ENCODE measurements around the gene HSPA1L. TPM values are rescaled to one million over a fixed set of nuclear protein-coding genes. Genes with fewer than 3 reads are reported as not detected.
"Not testable (repeated sequence)": the region's sequence is repeated elsewhere in the genome, so short reads cannot be mapped to it uniquely, and the experiment has no call there.

HSPA1L gene
- total and polyA plus RNA-seq, 2 donors (not counting 1 experiment from before 2014, with no cell fraction given) = 0.81 to 2.0 TPM

DNA sequence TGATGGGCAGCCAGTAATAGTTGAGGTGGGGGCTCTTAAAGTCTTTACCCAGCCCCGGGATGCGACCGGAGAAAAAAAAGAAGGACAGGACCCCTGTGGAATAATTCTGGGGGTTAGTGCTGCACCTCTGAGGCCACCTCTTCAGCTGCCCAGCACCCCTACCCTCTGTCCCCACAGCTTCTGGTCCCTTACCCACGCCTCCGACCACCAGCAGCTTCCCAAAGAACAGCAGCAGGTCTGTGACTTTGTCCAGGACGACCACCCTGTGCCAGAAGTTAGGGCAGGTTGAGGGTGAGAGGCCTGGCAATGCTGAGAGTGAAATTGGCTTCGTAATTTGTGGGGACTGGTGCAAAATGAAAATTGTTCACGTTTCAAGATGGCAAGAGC, 49.7 kb upstream of the HSPA1L start:
- H3K36me3 ChIP-seq (replicated peaks in 1 of 2; ENCODE audit: control extremely low read depth in 1 of 2, control insufficient read depth in 1 of 2, extremely low read depth in 1 of 2, insufficient read depth in 2 of 2, low read length in 1 of 2) = peaks cover 0 to 4% of the 10 kb centered on the region in 2 experiments
- H3K4me1 ChIP-seq (ENCODE audit: control insufficient read depth in 2 of 2, insufficient read depth in 2 of 2, low read length in 2 of 2) = peaks cover 18 to 23% of the 10 kb centered on the region in 2 donors
- no peaks in the 10 kb centered on the region for H3K9me3 ChIP-seq (ENCODE audit: control extremely low read depth in 1 of 3, control insufficient read depth in 2 of 3, insufficient read depth in 1 of 3, low read length in 2 of 3)
- peaks cover 17% of the 10 kb centered on the region for H3K79me2 ChIP-seq (ENCODE audit: control insufficient read depth, insufficient read depth, low read length)
- H3K9ac ChIP-seq (ENCODE audit: low read length) = no peak overlapping the region
- Mint-ChIP-seq H3K27me3 (no peaks in the 10 kb centered on the region), H3K27ac (no peak overlapping the region), H3K4me3 (peak overlapping the region; percentile 30), H3K9me3 (ENCODE audit: insufficient read depth) (no peaks in the 10 kb centered on the region), H3K4me1 (peaks cover 24% of the 10 kb centered on the region)
- ATAC-seq (ENCODE audit: low read depth) (no peak), DNase-seq (no peak)
- TF ChIP-seq, protein P1, sequence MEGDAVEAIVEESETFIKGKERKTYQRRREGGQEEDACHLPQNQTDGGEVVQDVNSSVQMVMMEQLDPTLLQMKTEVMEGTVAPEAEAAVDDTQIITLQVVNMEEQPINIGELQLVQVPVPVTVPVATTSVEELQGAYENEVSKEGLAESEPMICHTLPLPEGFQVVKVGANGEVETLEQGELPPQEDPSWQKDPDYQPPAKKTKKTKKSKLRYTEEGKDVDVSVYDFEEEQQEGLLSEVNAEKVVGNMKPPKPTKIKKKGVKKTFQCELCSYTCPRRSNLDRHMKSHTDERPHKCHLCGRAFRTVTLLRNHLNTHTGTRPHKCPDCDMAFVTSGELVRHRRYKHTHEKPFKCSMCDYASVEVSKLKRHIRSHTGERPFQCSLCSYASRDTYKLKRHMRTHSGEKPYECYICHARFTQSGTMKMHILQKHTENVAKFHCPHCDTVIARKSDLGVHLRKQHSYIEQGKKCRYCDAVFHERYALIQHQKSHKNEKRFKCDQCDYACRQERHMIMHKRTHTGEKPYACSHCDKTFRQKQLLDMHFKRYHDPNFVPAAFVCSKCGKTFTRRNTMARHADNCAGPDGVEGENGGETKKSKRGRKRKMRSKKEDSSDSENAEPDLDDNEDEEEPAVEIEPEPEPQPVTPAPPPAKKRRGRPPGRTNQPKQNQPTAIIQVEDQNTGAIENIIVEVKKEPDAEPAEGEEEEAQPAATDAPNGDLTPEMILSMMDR (IDR thresholded peaks at IDR 0.05) = no peak
- no peak for TF ChIP-seq EZH2 (IDR thresholded peaks at IDR 0.05; ENCODE audit: borderline replicate concordance, insufficient read depth, low read depth, low read length, poor library complexity, severe bottlenecking)
- H2AFZ ChIP-seq (ENCODE audit: insufficient read depth, low read depth, low read length, poor library complexity, severe bottlenecking) = no peak overlapping the region
- H3K27ac ChIP-seq (ENCODE audit: low read length in 2 of 2) = no peak overlapping the region
- POLR2A ChIA-PET = interaction anchor here (0.5 to 0.6 kb wide), 3 partner anchors 9 to 201 kb away, joined by 3 read pairs; no protein-coding TSS in a partner anchor
- H4K20me1 ChIP-seq (ENCODE audit: control insufficient read depth, insufficient read depth, low read length, poor library complexity, severe bottlenecking) = no peaks in the 10 kb centered on the region
- intact Hi-C loops (cut with micrococcal nuclease) = loop anchor here (1.0 to 10.0 kb wide), 4 partner anchors 48 to 370 kb away; partner anchors contain the start of genes HSPA1A, HSPA1L, MICB and VARS1
- no peaks in the 10 kb centered on the region for H3K27me3 ChIP-seq (replicated peaks in 1 of 4; ENCODE audit: control extremely low read depth in 1 of 4, control insufficient read depth in 3 of 4, insufficient read depth in 4 of 4, low read length in 3 of 4)
- no peak overlapping the region for H3K4me2 ChIP-seq (replicated peaks; ENCODE audit: low read depth, low read length, poor library complexity, severe bottlenecking)
- 96% methylated on average over 4 of the region's 8 CpGs for WGBS (ENCODE audit: insufficient coverage)
- no peak overlapping the region for H3K4me3 ChIP-seq (ENCODE audit: control extremely low read depth in 1 of 5, extremely low read depth in 1 of 5, insufficient read depth in 1 of 5, low read depth in 2 of 5, low read length in 4 of 5)
- CTCF ChIA-PET = interaction anchor here (0.8 to 3.0 kb wide), 5 partner anchors 24 to 319 kb away, joined by 3 to 11 read pairs (median 8); partner anchors contain the start of genes ATP6V1G2 and MSH5

DNA sequence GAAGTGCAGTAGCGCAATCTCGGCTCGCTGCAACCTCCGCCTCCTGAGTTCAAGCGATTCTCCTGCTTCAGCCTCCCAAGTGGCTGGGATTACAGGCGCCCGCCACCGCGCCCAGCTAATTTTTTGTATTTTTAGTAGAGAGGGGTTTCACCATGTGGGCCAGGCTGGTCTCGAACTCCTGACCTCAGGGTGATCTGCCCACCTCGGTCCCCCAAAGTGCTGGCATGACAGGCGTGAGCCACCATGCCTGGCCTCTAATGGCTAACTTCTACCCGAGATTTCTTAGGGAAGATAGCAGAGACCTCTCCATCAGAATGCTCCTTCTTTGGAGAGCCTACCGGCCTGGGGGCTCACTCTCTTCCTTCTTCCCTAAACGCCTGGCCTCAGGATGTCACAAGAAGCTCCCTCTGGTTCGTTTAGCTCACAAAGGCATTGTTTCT, 49.1 kb upstream of the HSPA1L start:
- peaks cover 17% of the 10 kb centered on the region for H3K79me2 ChIP-seq (ENCODE audit: control insufficient read depth, insufficient read depth, low read length)
- peaks cover 24% of the 10 kb centered on the region for H3K4me1 Mint-ChIP-seq
- not testable (repeated sequence) for H4K20me1 ChIP-seq (ENCODE audit: control insufficient read depth, insufficient read depth, low read length, poor library complexity, severe bottlenecking); H3K27ac ChIP-seq (ENCODE audit: low read length in 2 of 2); H3K9me3 Mint-ChIP-seq (ENCODE audit: insufficient read depth); ATAC-seq (ENCODE audit: low read depth); H3K27me3 Mint-ChIP-seq; H3K27me3 ChIP-seq (replicated peaks in 1 of 4; ENCODE audit: control extremely low read depth in 1 of 4, control insufficient read depth in 3 of 4, insufficient read depth in 4 of 4, low read length in 3 of 4); DNase-seq; H3K9me3 ChIP-seq (ENCODE audit: control extremely low read depth in 1 of 3, control insufficient read depth in 2 of 3, insufficient read depth in 1 of 3, low read length in 2 of 3)
- peak overlapping the region; percentile 94 for H3K4me3 Mint-ChIP-seq
- ChIA-PET POLR2A (interaction anchor here (0.6 to 2.5 kb wide), 3 partner anchors 26 to 47 kb away, joined by 3 to 15 read pairs (median 3); no protein-coding TSS in a partner anchor), CTCF (interaction anchor here (0.8 to 3.0 kb wide), 14 partner anchors 13 to 318 kb away, joined by 3 to 29 read pairs (median 6); partner anchors contain the start of genes ATP6V1G2, LY6G5C and MSH5)
- 13% methylated on average over 10 of the region's 16 CpGs for whole genome bisulfite sequencing (ENCODE audit: insufficient coverage)
- H3K27ac Mint-ChIP-seq = peak overlapping the region; percentile 92
- peak overlapping the region; percentile 95 for H3K4me2 ChIP-seq (replicated peaks; ENCODE audit: low read depth, low read length, poor library complexity, severe bottlenecking)
- H3K36me3 ChIP-seq (replicated peaks in 1 of 2; ENCODE audit: control extremely low read depth in 1 of 2, control insufficient read depth in 1 of 2, extremely low read depth in 1 of 2, insufficient read depth in 2 of 2, low read length in 1 of 2) = peaks cover 2 to 11% of the 10 kb centered on the region in 2 experiments
- H3K4me3 ChIP-seq (ENCODE audit: control extremely low read depth in 1 of 5, extremely low read depth in 1 of 5, insufficient read depth in 1 of 5, low read depth in 2 of 5, low read length in 4 of 5) = peak overlapping the region in 4 of 5 experiments; percentile 43 to 68 (median 62)
- intact Hi-C loops (cut with micrococcal nuclease) = loop anchor here (1.0 to 10.0 kb wide), 4 partner anchors 47 to 369 kb away; partner anchors contain the start of genes HSPA1A, HSPA1L, MICB and VARS1
- peak overlapping the region; percentile 71 for H3K9ac ChIP-seq (ENCODE audit: low read length)
- H3K4me1 ChIP-seq (ENCODE audit: control insufficient read depth in 2 of 2, insufficient read depth in 2 of 2, low read length in 2 of 2) = peaks cover 18 to 23% of the 10 kb centered on the region in 2 donors
- peak overlapping the region; percentile 71 for H2AFZ ChIP-seq (ENCODE audit: insufficient read depth, low read depth, low read length, poor library complexity, severe bottlenecking)
